HG02571 (cell line): ENCODE data around the gene PSMD6.
A peak's percentile ranks its signal among the peaks of the same experiment; 100 is the strongest.

Experiments
- ATAC-seq: cut with Tn5 transposase; IDR thresholded peaks from one replicate; pipeline ENCODE4 v1.9.1; 2021; ENCODE audit warnings: mild to moderate bottlenecking, moderate library complexity; ENCODE audit not compliant: unreplicated experiment

PSMD6 gene

GRCh38 chr3:63961891-63962290, 61.4 kb downstream of the PSMD6 start:
- peak; percentile 78 for ATAC-seq
